HG02870 (cell line): ENCODE data around the gene ATP5PD.

ENCODE experiments used
- ATAC-seq: cut with Tn5 transposase; IDR thresholded peaks from one replicate; pipeline ENCODE4 v1.9.1; 2021; ENCODE audit warnings: mild to moderate bottlenecking, moderate library complexity; ENCODE audit not compliant: unreplicated experiment

ATP5PD gene

GRCh38 chr17:75046407-75047289, at the start of gene ATP5PD, which contains the start of gene KCTD2:
Gene ATP5PD, minus strand, starts transcription at chr17:75046969. Its CDS starts 4,319 bp downstream, at chr17:75042650.
Gene KCTD2, plus strand, starts transcription at chr17:75047225. Its CDS starts 26 bp downstream, at chr17:75047251.
- peak; percentile 95 for ATAC-seq

- no peak for ATAC-seq
Observed at GRCh38 chr17:75096082-75096625, 49.4 kb upstream of the ATP5PD start.

- ATAC-seq: no peak
Observed at GRCh38 chr17:75094871-75095399, 48.2 kb upstream of the ATP5PD start.

- no peak for ATAC-seq
Observed at GRCh38 chr17:75093548-75094158, 46.9 kb upstream of the ATP5PD start.

GRCh38 chr17:75091855-75092327, 45.1 kb upstream of the ATP5PD start:
- no peak for ATAC-seq

GRCh38 chr17:75090871-75091854, 44.4 kb upstream of the ATP5PD start:
- ATAC-seq: no peak

- ATAC-seq: peak; percentile 22
Observed at GRCh38 chr17:75088465-75089417, 42.0 kb upstream of the ATP5PD start.

GRCh38 chr17:75087558-75088453, 41.0 kb upstream of the ATP5PD start, which contains the start of gene SLC16A5:
Gene SLC16A5, plus strand, starts transcription at chr17:75087954. Its CDS starts 5,683 bp downstream, at chr17:75093637.
- peak; percentile 42 for ATAC-seq

- no peak for ATAC-seq
Observed at GRCh38 chr17:75087182-75087557, 40.4 kb upstream of the ATP5PD start.

GRCh38 chr17:75086496-75087181, 39.9 kb upstream of the ATP5PD start:
- no peak for ATAC-seq

- no peak for ATAC-seq
Observed at GRCh38 chr17:75084039-75084660, 37.4 kb upstream of the ATP5PD start.

- ATAC-seq: no peak
Observed at GRCh38 chr17:75082683-75083082, 35.9 kb upstream of the ATP5PD start.

GRCh38 chr17:75081611-75082540, 35.1 kb upstream of the ATP5PD start:
- no peak for ATAC-seq

- no peak for ATAC-seq
Observed at GRCh38 chr17:75079023-75079373, 32.2 kb upstream of the ATP5PD start.

GRCh38 chr17:75078284-75079022, 31.7 kb upstream of the ATP5PD start:
- no peak for ATAC-seq
